ENCODE results near the gene SPINK9. TPM values are rescaled to one million over a fixed set of nuclear protein-coding genes. Genes with fewer than 3 reads are reported as not detected.

Gene SPINK9
- total RNA-seq, 4 donors from 2014 or later, result not detected

GRCh38 chr5:148343603-148344487 lies 8.5 kb downstream of the SPINK9 start:
- Histone ChIP-seq H3K27me3 (no peaks in the 10 kb centered on the region), H3K36me3 (no peaks in the 10 kb centered on the region), H3K4me1 (no peaks in the 10 kb centered on the region), H3K27ac (peak overlapping the region; percentile 25), H3K4me3 (no peak overlapping the region), H3K9me3 (no peaks in the 10 kb centered on the region)
- TF ChIP-seq POLR2AphosphoS5 (IDR thresholded peaks at IDR 0.05) (no peak), POLR2A (IDR thresholded peaks at IDR 0.05) (no peak), EP300 (IDR thresholded peaks at IDR 0.05) (no peak), CTCF (IDR thresholded peaks at IDR 0.05) (no peak)
- no peak for DNase-seq (ENCODE audit: low spot score in 2 of 2)
- WGBS, result 79% methylated on average over 7 of the region's 7 CpGs

GRCh38 chr5:148347706-148348105 lies 12.3 kb downstream of the SPINK9 start:
- H3K36me3 ChIP-seq, result no peaks in the 10 kb centered on the region
- H3K27me3 ChIP-seq, result no peaks in the 10 kb centered on the region
- H3K9me3 ChIP-seq, result no peaks in the 10 kb centered on the region
- TF ChIP-seq POLR2A (IDR thresholded peaks at IDR 0.05) (no peak), POLR2AphosphoS5 (IDR thresholded peaks at IDR 0.05) (no peak), CTCF (IDR thresholded peaks at IDR 0.05) (no peak), EP300 (IDR thresholded peaks at IDR 0.05) (no peak)
- DNase-seq (ENCODE audit: low spot score in 2 of 2), result no peak
- no peaks in the 10 kb centered on the region for H3K4me1 ChIP-seq
- H3K4me3 ChIP-seq, result no peak overlapping the region
- 69% methylated on average over 1 of the region's 1 CpG for WGBS
- H3K27ac ChIP-seq, result no peak overlapping the region

- H3K4me1 ChIP-seq, result no peaks in the 10 kb centered on the region
- H3K27me3 ChIP-seq, result no peaks in the 10 kb centered on the region
- H3K4me3 ChIP-seq, result no peak overlapping the region
- 93% methylated on average over 1 of the region's 1 CpG for WGBS
- no peak for TF ChIP-seq EP300 (IDR thresholded peaks at IDR 0.05)
- TF ChIP-seq POLR2AphosphoS5 (IDR thresholded peaks at IDR 0.05), result no peak
- no peak for TF ChIP-seq CTCF (IDR thresholded peaks at IDR 0.05)
- no peak for TF ChIP-seq POLR2A (IDR thresholded peaks at IDR 0.05)
- H3K36me3 ChIP-seq, result no peaks in the 10 kb centered on the region
- DNase-seq (ENCODE audit: low spot score in 2 of 2), result no peak
- no peaks in the 10 kb centered on the region for H3K9me3 ChIP-seq
- H3K27ac ChIP-seq, result no peak overlapping the region
Measured at GRCh38 chr5:148352696-148353095, 17.3 kb downstream of the SPINK9 start.

- Histone ChIP-seq H3K27me3 (no peaks in the 10 kb centered on the region), H3K27ac (no peak overlapping the region), H3K36me3 (no peaks in the 10 kb centered on the region), H3K4me3 (no peak overlapping the region), H3K4me1 (no peaks in the 10 kb centered on the region), H3K9me3 (no peaks in the 10 kb centered on the region)
- TF ChIP-seq POLR2AphosphoS5 (IDR thresholded peaks at IDR 0.05), result no peak
- TF ChIP-seq CTCF (IDR thresholded peaks at IDR 0.05), result no peak
- TF ChIP-seq POLR2A (IDR thresholded peaks at IDR 0.05), result no peak
- no peak for TF ChIP-seq EP300 (IDR thresholded peaks at IDR 0.05)
- WGBS, result 87% methylated on average over 2 of the region's 2 CpGs
- DNase-seq (ENCODE audit: low spot score in 2 of 2), result no peak
Measured at GRCh38 chr5:148353634-148354033, 18.3 kb downstream of the SPINK9 start.

GRCh38 chr5:148364343-148364742 lies 29.0 kb downstream of the SPINK9 start:
- Histone ChIP-seq H3K4me1 (no peaks in the 10 kb centered on the region), H3K9me3 (no peaks in the 10 kb centered on the region), H3K4me3 (no peak overlapping the region), H3K27me3 (no peaks in the 10 kb centered on the region), H3K36me3 (no peaks in the 10 kb centered on the region), H3K27ac (no peak overlapping the region)
- DNase-seq (ENCODE audit: low spot score in 2 of 2), result no peak
- no peak for TF ChIP-seq POLR2A (IDR thresholded peaks at IDR 0.05)
- TF ChIP-seq POLR2AphosphoS5 (IDR thresholded peaks at IDR 0.05), result no peak
- TF ChIP-seq CTCF (IDR thresholded peaks at IDR 0.05), result no peak
- TF ChIP-seq EP300 (IDR thresholded peaks at IDR 0.05), result no peak

All from suprapubic skin (tissue), 4 donors.